ENCODE data around the gene BCL2. TPM values are rescaled to one million over a fixed set of nuclear protein-coding genes. Genes with fewer than 3 reads are reported as not detected.

BCL2 gene
- total and polyA plus RNA-seq, 9 of the 15 experiments (the other 6 are each of a cell fraction or from before 2014, with no cell fraction given), result 0.10 to 1.1 (median 0.65) TPM

GRCh38 chr18:63202828-63203227 lies 116.7 kb downstream of the BCL2 start:
- Histone ChIP-seq H3K36me3 (ENCODE audit: control insufficient read depth, insufficient read depth, low read length) (no peaks in the 10 kb centered on the region), H3K9me1 (ENCODE audit: control insufficient read depth, insufficient read depth, low read length) (no peaks in the 10 kb centered on the region), H4K20me1 (replicated peaks; ENCODE audit: control insufficient read depth, insufficient read depth, low read length) (no peaks in the 10 kb centered on the region), H3K9ac (ENCODE audit: insufficient read depth in 1 of 2, low read depth in 2 of 2, low read length in 2 of 2) (no peak overlapping the region), H3K79me2 (ENCODE audit: control insufficient read depth, insufficient read depth, low read length) (no peaks in the 10 kb centered on the region), H3K27me3 (ENCODE audit: control insufficient read depth in 2 of 2, insufficient read depth in 2 of 2, low read length in 2 of 2) (no peaks in the 10 kb centered on the region), H3K9me3 (replicated peaks; ENCODE audit: control insufficient read depth, insufficient read depth, low read depth, low read length) (no peaks in the 10 kb centered on the region; the same call in 1 of the 2 replicates), H3K4me2 (ENCODE audit: insufficient read depth, low read length) (no peak overlapping the region), H3K4me3 (no peak overlapping the region), H2AFZ (ENCODE audit: low read depth, low read length) (no peak overlapping the region), H3K27ac (ENCODE audit: extremely low read depth, low read depth, low read length) (no peak overlapping the region), H3K4me1 (replicated peaks in 1 of 2; ENCODE audit: control insufficient read depth in 2 of 2, insufficient read depth in 2 of 2, low read length in 2 of 2) (peaks cover 0 to 10% of the 10 kb centered on the region in 2 experiments; a peak in 2 of 5 replicates)
- TF ChIP-seq PCBP2 (IDR thresholded peaks at IDR 0.05; ENCODE audit: low read depth, low read length, poor library complexity, severe bottlenecking) (no peak), ZNF311 (CRISPR knock-in tag; IDR thresholded peaks at IDR 0.05) (no peak), MAZ (CRISPR knock-in tag; conservative IDR thresholded peaks at IDR 0.05 in 1 of 2, IDR thresholded peaks at IDR 0.05 in 1 of 2) (no peak), TCF15 (CRISPR knock-in tag; IDR thresholded peaks at IDR 0.05) (no peak), ZNF41 (CRISPR knock-in tag; conservative IDR thresholded peaks at IDR 0.05) (no peak), ETS2 (tag; IDR thresholded peaks at IDR 0.05; ENCODE audit: borderline replicate concordance, poor library complexity, severe bottlenecking) (no peak)
- DNase-seq (ENCODE audit: extremely low read depth in 1 of 4, low spot score in 3 of 4), result no peak
- FAIRE-seq, result no peak
- WGBS (ENCODE audit: insufficient coverage, low coverage, missing lambda C conversion rate), result 28% methylated on average over 4 of the region's 8 CpGs
- POLR2A ChIA-PET, result no interaction called here
- ATAC-seq, result no peak
- intact Hi-C loops (cut with micrococcal nuclease) (no loop called here), in situ Hi-C loops (cut with MboI) (no loop called here)
- CTCF ChIA-PET (ENCODE audit: low intra/inter-chr PET ratio), result no interaction called here
- no TSS peak for BruUV-seq (replicated peaks)

All from K562 (cell line).